A673 (cell line): ENCODE data around the gene LENEP. TPM values are rescaled to one million over a fixed set of nuclear protein-coding genes. Genes with fewer than 3 reads are reported as not detected.

Source experiments
- BruUV-seq: library from RNA; stranded (reverse); fragments of 400-500 nt; replicated peaks from 2 replicates; lab custom pipeline; 2021; lab: Mats Ljungman, UMichigan
- CTCF ChIA-PET: fragments of 300-600 bp; sonication (Branson Sonifier 250); formaldehyde crosslinking; loops from one replicate; lab custom pipeline; 2022; ENCODE audit warnings: antibody characterized with exemption; lab: Charles Lee
- POLR2A ChIA-PET: fragments of 300-600 bp; sonication (Branson Sonifier 250); formaldehyde crosslinking; loops from one replicate; lab custom pipeline; 2022; ENCODE audit warnings: antibody characterized with exemption; ENCODE audit not compliant: low non-redundant PET; lab: Charles Lee
- DNase-seq: peaks from one replicate; pipeline ENCODE4 v3.0.0-alpha.2; 2015; ENCODE audit warnings: low spot score
- H3K27ac ChIP-seq: fragments of 200-600 bp; sonication (generic); 2 replicates; pipeline ENCODE4 v1.5.1; 2016; ENCODE audit warnings: mixed run types, low read depth, mild to moderate bottlenecking, mixed read lengths, antibody characterized with exemption, low read length; ENCODE audit not compliant: poor library complexity, severe bottlenecking
- H3K27me3 ChIP-seq: fragments of 200-600 bp; sonication (generic); replicated peaks from 2 replicates; pipeline ENCODE4 v1.6.1; 2017; ENCODE audit warnings: mixed run types, low read depth, mild to moderate bottlenecking, mixed read lengths, antibody characterized with exemption, low read length; ENCODE audit not compliant: insufficient read depth, poor library complexity
- H3K36me3 ChIP-seq: fragments of 200-600 bp; sonication (generic); 2 replicates; pipeline ENCODE4 v1.6.1; 2016; ENCODE audit warnings: mixed run types, mild to moderate bottlenecking, mixed read lengths, antibody characterized with exemption, low read length; ENCODE audit not compliant: insufficient read depth, poor library complexity, severe bottlenecking
- H3K4me1 ChIP-seq: fragments of 200-600 bp; sonication (generic); 2 replicates; pipeline ENCODE4 v1.6.1; 2017; ENCODE audit warnings: mixed run types, mild to moderate bottlenecking, mixed read lengths, antibody characterized with exemption, low read length; ENCODE audit not compliant: insufficient read depth, poor library complexity, severe bottlenecking
- H3K4me3 ChIP-seq: fragments of 200-600 bp; sonication (generic); 2 replicates; pipeline ENCODE4 v1.5.1; 2016; ENCODE audit warnings: low read depth, mixed run types, mild to moderate bottlenecking, mixed read lengths, low read length; ENCODE audit not compliant: poor library complexity, severe bottlenecking
- H3K9me3 ChIP-seq: fragments of 200-600 bp; sonication (generic); 2 replicates; pipeline ENCODE4 v1.6.1; 2016; ENCODE audit warnings: mixed run types, low read depth, mild to moderate bottlenecking, mixed read lengths, antibody characterized with exemption, low read length; ENCODE audit not compliant: poor library complexity, severe bottlenecking
- EZH2 ChIP-seq: fragments of 200-600 bp; sonication (generic); IDR thresholded peaks from 2 replicates; pipeline ENCODE4 v1.6.1; 2017; ENCODE audit warnings: borderline replicate concordance, low read depth, mild to moderate bottlenecking, mixed read lengths, antibody characterized with exemption, low read length; ENCODE audit not compliant: poor library complexity, severe bottlenecking
- intact Hi-C: fragments of 100-400 bp; cut with micrococcal nuclease; formaldehyde crosslinking; loops from one replicate; pipeline ENCODE4 v1.10.0; 2022; ENCODE audit not compliant: unreplicated experiment
- total RNA-seq: library from RNA; stranded (reverse); gene quantifications from 2 replicates; pipeline ENCODE4 v1.2.3, GENCODE V29; 2021
- TF ChIP-seq, protein P1 (sequence below): fragments of 300-800, 200-600 bp; sonication (generic); conservative IDR thresholded peaks from 2 replicates; pipeline ENCODE4 v1.5.1; 2017; ENCODE audit warnings: low read depth, mild to moderate bottlenecking, antibody characterized with exemption, low read length, moderate library complexity, mixed read lengths

The LENEP gene
- total RNA-seq, 1 experiment from 2014 or later: 1.4 TPM

DNA sequence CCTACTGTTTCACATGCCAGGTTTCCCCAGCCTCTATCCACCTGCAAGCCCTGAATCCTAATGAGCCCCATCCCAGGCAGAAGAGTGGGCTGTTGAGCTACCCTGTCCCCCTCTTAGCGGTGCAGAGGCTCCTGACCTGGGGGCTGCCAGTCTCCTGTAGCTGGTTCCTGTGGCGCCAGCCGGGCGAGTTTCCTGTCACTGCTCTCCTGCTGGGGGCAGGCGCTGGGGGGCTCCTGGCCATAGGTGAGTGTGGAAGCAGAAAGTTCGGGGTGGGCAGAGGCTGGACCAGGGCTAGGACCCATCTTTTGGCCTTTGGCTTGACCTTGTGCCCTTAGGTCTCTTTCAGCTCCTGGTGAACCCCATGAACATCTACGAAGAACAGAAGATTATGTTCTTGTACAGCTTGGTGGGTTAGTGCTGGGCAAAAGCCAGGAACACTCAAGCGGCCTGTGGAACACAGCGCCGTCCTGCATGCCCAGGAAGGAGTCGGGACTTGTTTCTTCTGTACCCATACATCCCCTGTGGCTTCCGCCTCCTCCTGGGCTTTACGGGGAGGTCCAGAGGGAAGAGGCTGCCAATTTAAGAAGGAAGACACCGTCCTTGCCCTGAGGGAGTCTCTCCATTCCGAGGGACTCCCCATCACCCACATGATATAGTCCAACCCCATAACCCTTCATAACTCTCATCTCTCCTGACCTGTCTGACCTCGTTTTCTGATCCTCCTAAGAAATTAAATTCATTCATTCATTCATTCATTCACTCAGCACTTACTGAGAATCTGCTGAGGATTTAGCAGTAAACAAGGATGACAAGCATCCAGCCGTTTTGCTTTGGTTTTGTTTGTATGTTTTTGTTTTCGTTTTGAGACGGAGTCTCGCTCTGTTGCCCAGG, 41.2 kb downstream of the LENEP start:
- no peaks in the 10 kb centered on the region for H3K4me1 ChIP-seq
- POLR2A ChIA-PET: no interaction called here
- no peak overlapping the region for H3K4me3 ChIP-seq
- no peak for DNase-seq
- no peaks in the 10 kb centered on the region for H3K9me3 ChIP-seq
- BruUV-seq: no TSS peak
- no peaks in the 10 kb centered on the region for H3K27me3 ChIP-seq
- CTCF ChIA-PET: no interaction called here
- H3K36me3 ChIP-seq: no peaks in the 10 kb centered on the region
- TF ChIP-seq, protein P1, sequence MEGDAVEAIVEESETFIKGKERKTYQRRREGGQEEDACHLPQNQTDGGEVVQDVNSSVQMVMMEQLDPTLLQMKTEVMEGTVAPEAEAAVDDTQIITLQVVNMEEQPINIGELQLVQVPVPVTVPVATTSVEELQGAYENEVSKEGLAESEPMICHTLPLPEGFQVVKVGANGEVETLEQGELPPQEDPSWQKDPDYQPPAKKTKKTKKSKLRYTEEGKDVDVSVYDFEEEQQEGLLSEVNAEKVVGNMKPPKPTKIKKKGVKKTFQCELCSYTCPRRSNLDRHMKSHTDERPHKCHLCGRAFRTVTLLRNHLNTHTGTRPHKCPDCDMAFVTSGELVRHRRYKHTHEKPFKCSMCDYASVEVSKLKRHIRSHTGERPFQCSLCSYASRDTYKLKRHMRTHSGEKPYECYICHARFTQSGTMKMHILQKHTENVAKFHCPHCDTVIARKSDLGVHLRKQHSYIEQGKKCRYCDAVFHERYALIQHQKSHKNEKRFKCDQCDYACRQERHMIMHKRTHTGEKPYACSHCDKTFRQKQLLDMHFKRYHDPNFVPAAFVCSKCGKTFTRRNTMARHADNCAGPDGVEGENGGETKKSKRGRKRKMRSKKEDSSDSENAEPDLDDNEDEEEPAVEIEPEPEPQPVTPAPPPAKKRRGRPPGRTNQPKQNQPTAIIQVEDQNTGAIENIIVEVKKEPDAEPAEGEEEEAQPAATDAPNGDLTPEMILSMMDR: no peak
- intact Hi-C loops: no loop called here
- no peak overlapping the region for H3K27ac ChIP-seq

DNA sequence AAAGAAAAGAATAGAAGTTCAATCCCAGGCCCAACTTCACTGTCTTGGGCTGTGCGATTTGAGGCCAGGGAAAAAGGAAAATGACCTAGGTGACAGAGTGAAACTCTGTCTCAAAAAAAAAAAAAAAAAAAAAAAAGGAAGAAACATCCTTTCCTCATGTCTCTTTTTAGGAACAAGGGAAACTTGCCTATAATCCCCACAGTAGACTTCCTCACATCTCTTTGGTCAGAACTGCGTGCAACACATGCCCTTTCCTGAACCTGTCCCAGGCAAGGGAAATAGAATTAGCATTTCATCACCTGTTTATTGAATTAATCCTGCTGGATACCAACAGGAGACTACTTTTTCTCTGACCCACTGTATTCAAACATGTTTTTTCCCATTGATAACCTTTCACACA, 42.5 kb downstream of the LENEP start:
- POLR2A ChIA-PET: no interaction called here

DNA sequence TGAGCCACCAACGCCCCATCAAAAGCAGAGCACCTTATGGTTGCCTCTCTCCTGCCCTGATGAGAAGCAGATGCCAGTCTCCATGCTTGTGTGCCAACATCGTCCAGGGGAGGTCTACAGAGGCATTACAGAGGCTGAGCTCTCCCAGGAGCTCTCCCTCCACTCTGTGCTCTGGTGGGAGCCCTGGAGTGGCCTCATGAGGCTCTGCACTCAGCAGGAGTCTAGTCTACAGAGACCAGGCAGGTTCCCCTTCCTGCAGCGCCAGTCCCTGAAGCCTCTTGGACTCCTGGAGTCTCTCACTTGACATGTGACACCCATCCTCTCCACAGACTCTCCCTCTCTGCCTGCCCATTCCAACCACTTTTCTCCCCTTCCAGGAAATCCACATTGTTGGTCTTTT, 43.7 kb downstream of the LENEP start:
- no peaks in the 10 kb centered on the region for H3K27me3 ChIP-seq
- H3K4me3 ChIP-seq: no peak overlapping the region
- H3K4me1 ChIP-seq: no peaks in the 10 kb centered on the region
- H3K9me3 ChIP-seq: no peaks in the 10 kb centered on the region
- intact Hi-C loops: no loop called here
- no peak for DNase-seq
- POLR2A ChIA-PET: interaction anchor here (0.6 kb wide), 1 partner anchor 126 kb away, joined by 9 read pairs; no protein-coding TSS in a partner anchor
- CTCF ChIA-PET: no interaction called here
- no peaks in the 10 kb centered on the region for H3K36me3 ChIP-seq
- TF ChIP-seq, protein P1: no peak
- TF ChIP-seq EZH2: no peak
- H3K27ac ChIP-seq: no peak overlapping the region
- no TSS peak for BruUV-seq

More for the DNA sequence above, 42.5 kb downstream of the LENEP start:
- Histone ChIP-seq H3K27me3 (no peaks in the 10 kb centered on the region), H3K27ac (no peak overlapping the region), H3K4me1 (no peaks in the 10 kb centered on the region), H3K9me3 (no peaks in the 10 kb centered on the region), H3K36me3 (no peaks in the 10 kb centered on the region), H3K4me3 (no peak overlapping the region)
- BruUV-seq: no TSS peak
- intact Hi-C loops: no loop called here
- DNase-seq: no peak
- TF ChIP-seq EZH2: no peak
- TF ChIP-seq, protein P1: no peak
- CTCF ChIA-PET: no interaction called here
